Gastrocnemius medialis (tissue), 4 donors: ENCODE measurements around the gene NUDCD3. TPM values are rescaled to one million over a fixed set of nuclear protein-coding genes. Genes with fewer than 3 reads are reported as not detected.

ENCODE experiments used
- ATAC-seq, 2 donors: fragments of 150-250 bp; one replicate each; pipeline ENCODE4 v1.9.1; 2016
- DNase-seq, 2 donors: peaks; one replicate each; pipeline ENCODE4 v3.0.0-alpha.2; 2019
- H3K27ac ChIP-seq, 4 donors: fragments of 200-600 bp; sonication (generic); 1 replicate in 1 of 4; 2 replicates in 3 of 4; pipeline ENCODE4 v1.5.1; 2016 to 2018; ENCODE audit warnings: mild to moderate bottlenecking in 2 of 4, moderate library complexity in 1 of 4
- H3K27me3 ChIP-seq, 3 donors: fragments of 200-600 bp; sonication (generic) in 2 of 3; 1 replicate in 1 of 3; 2 replicates in 2 of 3; pipeline versions ENCODE4 v1.5.1 to v1.6.0; 2016 to 2019; ENCODE audit warnings: mild to moderate bottlenecking in 1 of 3, moderate library complexity in 1 of 3
- H3K36me3 ChIP-seq, 2 donors: fragments of 200-600 bp; sonication (generic) in 1 of 2; one replicate each; pipeline ENCODE4 v1.5.1; 2017 to 2018
- H3K4me1 ChIP-seq, 2 donors: fragments of 200-600 bp; sonication (generic) in 1 of 2; one replicate each; pipeline ENCODE4 v1.5.1; 2016 to 2017; ENCODE audit warnings: mild to moderate bottlenecking in 2 of 2
- H3K4me3 ChIP-seq, 4 donors: fragments of 200-600 bp; sonication (generic) in 3 of 4; 1 replicate in 1 of 4; 2 replicates in 3 of 4; pipeline ENCODE4 v1.5.1; 2016 to 2019; ENCODE audit warnings: mild to moderate bottlenecking in 2 of 4
- H3K9me3 ChIP-seq, 3 donors: fragments of 200-600 bp; sonication (generic) in 2 of 3; 1 replicate in 1 of 3; 2 replicates in 2 of 3; pipeline ENCODE4 v1.5.1; 2016 to 2019
- POLR2A ChIP-seq, 2 donors: fragments of 450-650 bp; IDR thresholded peaks; one replicate each; pipeline ENCODE4 v1.6.1; 2017; ENCODE audit warnings: antibody characterized with exemption in 2 of 2, mild to moderate bottlenecking in 2 of 2, moderate library complexity in 2 of 2
- in situ Hi-C, 4 donors: fragments of 200-750 bp; cut with MboI; loops; one replicate each; pipeline versions ENCODE4 v1.15.0 to v1.8.0; 2017; ENCODE audit warnings: low sequenced_read_pairs in 4 of 4
- intact Hi-C: fragments of 100-400 bp; cut with DNase I; formaldehyde crosslinking; loops from one replicate; pipeline ENCODE4 v1.15.1; 2023; ENCODE audit warnings: low total_unique reads
- total RNA-seq, 4 donors: library from RNA; depleted of rRNA; stranded (reverse); fragments of >200 nt; gene quantifications; one replicate each; pipeline versions ENCODE4 v1.1.0 to v1.2.3, GENCODE V29; 2016
- TF ChIP-seq, protein P1 (sequence below), 5 experiments: fragments of 450-650 bp in 3 of 5; fragments of 200-600 bp in 2 of 5; sonication (generic) in 2 of 5; IDR thresholded peaks in 4 of 5; conservative IDR thresholded peaks in 1 of 5; 1 replicate in 4 of 5; 2 replicates in 1 of 5; pipeline ENCODE4 v1.5.1; 2016 to 2019; ENCODE audit warnings: antibody characterized with exemption in 5 of 5, mild to moderate bottlenecking in 3 of 5, moderate library complexity in 3 of 5

Gene NUDCD3
- total RNA-seq, 4 donors from 2014 or later, result 76.2 to 93.4 (median 77.0) TPM

DNA sequence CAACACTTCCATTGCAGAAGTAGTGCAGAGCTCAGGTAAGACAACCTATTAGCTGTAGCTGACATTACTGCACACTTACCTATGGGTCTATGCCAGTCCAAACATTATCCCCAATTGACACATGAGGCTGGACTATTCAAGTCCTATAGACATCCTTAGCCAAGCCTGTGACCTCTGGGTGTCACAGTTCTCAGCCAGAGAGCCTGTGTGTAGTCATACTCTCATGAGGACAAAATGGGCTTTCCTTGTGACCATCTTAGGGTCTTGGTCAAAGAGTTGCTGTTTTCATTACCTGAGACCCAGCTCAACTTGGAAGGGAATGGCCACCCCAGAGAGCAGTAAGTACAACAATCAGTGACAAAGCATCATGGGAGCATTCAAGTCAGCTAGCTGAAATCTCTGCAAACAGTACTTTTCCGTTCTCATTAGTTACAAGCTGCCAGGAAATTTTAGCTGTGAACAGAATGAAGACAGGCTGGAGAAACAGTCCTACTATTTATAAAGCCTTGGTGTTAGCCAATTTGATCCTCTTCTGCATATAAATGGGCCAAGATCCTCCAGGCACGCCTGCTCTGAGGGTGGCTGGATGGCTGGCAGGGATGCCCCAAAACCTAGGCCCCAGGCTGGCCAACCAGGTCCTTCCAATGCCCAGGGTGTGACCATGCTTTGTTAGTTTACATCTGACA, 44.3 kb downstream of the NUDCD3 start:
- Histone ChIP-seq H3K27me3 (no peaks in the 10 kb centered on the region), H3K27ac (peak overlapping the region; percentile 60 to 77 (median 72)), H3K36me3 (no peaks in the 10 kb centered on the region), H3K9me3 (no peaks in the 10 kb centered on the region), H3K4me3 (no peak overlapping the region), H3K4me1 (peaks cover 68 to 73% of the 10 kb centered on the region in 2 donors)
- in situ Hi-C loops, result no loop called here
- intact Hi-C loops, result no loop called here
- TF ChIP-seq POLR2A (IDR thresholded peaks at IDR 0.05), result no peak
- TF ChIP-seq, protein P1, sequence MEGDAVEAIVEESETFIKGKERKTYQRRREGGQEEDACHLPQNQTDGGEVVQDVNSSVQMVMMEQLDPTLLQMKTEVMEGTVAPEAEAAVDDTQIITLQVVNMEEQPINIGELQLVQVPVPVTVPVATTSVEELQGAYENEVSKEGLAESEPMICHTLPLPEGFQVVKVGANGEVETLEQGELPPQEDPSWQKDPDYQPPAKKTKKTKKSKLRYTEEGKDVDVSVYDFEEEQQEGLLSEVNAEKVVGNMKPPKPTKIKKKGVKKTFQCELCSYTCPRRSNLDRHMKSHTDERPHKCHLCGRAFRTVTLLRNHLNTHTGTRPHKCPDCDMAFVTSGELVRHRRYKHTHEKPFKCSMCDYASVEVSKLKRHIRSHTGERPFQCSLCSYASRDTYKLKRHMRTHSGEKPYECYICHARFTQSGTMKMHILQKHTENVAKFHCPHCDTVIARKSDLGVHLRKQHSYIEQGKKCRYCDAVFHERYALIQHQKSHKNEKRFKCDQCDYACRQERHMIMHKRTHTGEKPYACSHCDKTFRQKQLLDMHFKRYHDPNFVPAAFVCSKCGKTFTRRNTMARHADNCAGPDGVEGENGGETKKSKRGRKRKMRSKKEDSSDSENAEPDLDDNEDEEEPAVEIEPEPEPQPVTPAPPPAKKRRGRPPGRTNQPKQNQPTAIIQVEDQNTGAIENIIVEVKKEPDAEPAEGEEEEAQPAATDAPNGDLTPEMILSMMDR (IDR thresholded peaks at IDR 0.05 in 4 of 5, conservative IDR thresholded peaks at IDR 0.05 in 1 of 5), result no peak
- peak; percentile 85 to 90 for ATAC-seq
- peak; percentile 6 to 45 for DNase-seq

- intact Hi-C loops (no loop called here), in situ Hi-C loops (no loop called here)
- Histone ChIP-seq H3K9me3 (no peaks in the 10 kb centered on the region), H3K36me3 (no peaks in the 10 kb centered on the region), H3K27me3 (no peaks in the 10 kb centered on the region), H3K4me1 (peaks cover 27 to 49% of the 10 kb centered on the region in 2 donors), H3K27ac (no peak overlapping the region), H3K4me3 (no peak overlapping the region)
- no peak for ATAC-seq
- no peak for TF ChIP-seq POLR2A (IDR thresholded peaks at IDR 0.05)
- TF ChIP-seq, protein P1 (IDR thresholded peaks at IDR 0.05 in 4 of 5, conservative IDR thresholded peaks at IDR 0.05 in 1 of 5), result no peak
- DNase-seq, result no peak
Observed at GRCh38 chr7:44441079-44441478, 49.4 kb downstream of the NUDCD3 start.

GRCh38 chr7:44440577-44441078, 49.8 kb downstream of the NUDCD3 start:
- intact Hi-C loops (no loop called here), in situ Hi-C loops (no loop called here)
- DNase-seq (no peak), ATAC-seq (no peak)
- Histone ChIP-seq H3K4me3 (no peak overlapping the region), H3K4me1 (peaks cover 23 to 45% of the 10 kb centered on the region in 2 donors), H3K27me3 (no peaks in the 10 kb centered on the region), H3K27ac (no peak overlapping the region), H3K9me3 (no peaks in the 10 kb centered on the region), H3K36me3 (no peaks in the 10 kb centered on the region)
- TF ChIP-seq, protein P1 (IDR thresholded peaks at IDR 0.05 in 4 of 5, conservative IDR thresholded peaks at IDR 0.05 in 1 of 5), result no peak
- no peak for TF ChIP-seq POLR2A (IDR thresholded peaks at IDR 0.05)

DNA sequence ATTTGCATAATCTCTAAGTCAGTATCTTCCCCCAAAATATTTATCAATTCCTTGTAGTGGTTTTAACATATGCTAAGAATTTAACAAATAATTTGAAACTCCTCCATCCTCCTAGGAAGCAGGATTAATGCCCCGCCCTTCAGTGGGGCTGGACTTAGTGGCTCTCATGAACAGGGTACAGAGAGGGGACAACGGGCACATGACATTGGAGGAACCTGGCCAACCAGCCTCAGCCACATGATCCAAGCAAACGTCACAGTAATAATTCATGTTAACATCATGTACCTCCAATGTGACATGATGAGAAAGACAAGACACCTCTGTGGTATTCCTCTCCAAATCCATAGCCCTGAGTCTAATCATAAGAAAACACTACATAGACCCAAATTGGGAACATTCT, 50.5 kb downstream of the NUDCD3 start:
- intact Hi-C loops, result no loop called here
- H3K27me3 ChIP-seq, result no peaks in the 10 kb centered on the region
- H3K4me3 ChIP-seq, result no peak overlapping the region
- no peak for TF ChIP-seq POLR2A (IDR thresholded peaks at IDR 0.05)
- TF ChIP-seq, protein P1 (IDR thresholded peaks at IDR 0.05 in 4 of 5, conservative IDR thresholded peaks at IDR 0.05 in 1 of 5), result no peak
- H3K27ac ChIP-seq, result no peak overlapping the region
- peak in 1 of 2 donors; percentile 42 for DNase-seq
- H3K9me3 ChIP-seq, result no peaks in the 10 kb centered on the region
- ATAC-seq, result peak; percentile 68 to 75
- in situ Hi-C loops, result no loop called here
- H3K36me3 ChIP-seq, result no peaks in the 10 kb centered on the region
- H3K4me1 ChIP-seq, result peaks cover 16 to 38% of the 10 kb centered on the region in 2 donors
